Renal cortical epithelial cell (primary cell): Measurements from ENCODE around the gene CDADC1. TPM values are rescaled to one million over a fixed set of nuclear protein-coding genes. Genes with fewer than 3 reads are reported as not detected.
"Not testable (repeated sequence)": the region's sequence is repeated elsewhere in the genome, so short reads cannot be mapped to it uniquely, and the experiment has no call there.

Experiments used
- DNase-seq: peaks from one replicate; pipeline ENCODE4 v3.0.0-alpha.2; 2011; ENCODE audit warnings: low read depth
- total RNA-seq: library from RNA; depleted of rRNA; stranded (reverse); fragments of >200 nt; gene quantifications from 2 replicates; pipeline ENCODE4 v1.2.3, GENCODE V29; 2014

CDADC1 gene
- total RNA-seq, 1 donor from 2014 or later, result 7.5 TPM

- DNase-seq, result no peak
Observed at GRCh38 chr13:49238621-49239020, 9.1 kb upstream of the CDADC1 start.

DNA sequence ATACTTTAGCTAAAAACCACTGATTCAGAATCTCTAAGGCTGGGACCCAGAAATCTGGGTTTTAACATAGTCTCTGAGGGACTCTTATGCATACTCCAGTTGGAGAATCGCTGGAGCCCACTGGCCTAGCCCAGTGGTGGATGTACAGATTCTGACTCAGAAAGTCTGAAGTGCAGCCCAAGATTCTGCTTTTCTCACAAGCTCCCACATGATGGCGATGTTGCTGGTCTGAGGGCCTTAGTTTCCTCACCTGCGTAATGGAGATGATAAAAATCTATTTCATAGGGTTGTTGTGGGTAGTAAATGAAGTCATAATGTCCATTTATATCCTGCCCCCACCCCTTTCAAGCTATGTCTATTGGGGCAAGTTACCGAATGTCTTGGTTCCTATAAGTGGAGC, 7.7 kb upstream of the CDADC1 start:
- peak; percentile 31 for DNase-seq

DNA sequence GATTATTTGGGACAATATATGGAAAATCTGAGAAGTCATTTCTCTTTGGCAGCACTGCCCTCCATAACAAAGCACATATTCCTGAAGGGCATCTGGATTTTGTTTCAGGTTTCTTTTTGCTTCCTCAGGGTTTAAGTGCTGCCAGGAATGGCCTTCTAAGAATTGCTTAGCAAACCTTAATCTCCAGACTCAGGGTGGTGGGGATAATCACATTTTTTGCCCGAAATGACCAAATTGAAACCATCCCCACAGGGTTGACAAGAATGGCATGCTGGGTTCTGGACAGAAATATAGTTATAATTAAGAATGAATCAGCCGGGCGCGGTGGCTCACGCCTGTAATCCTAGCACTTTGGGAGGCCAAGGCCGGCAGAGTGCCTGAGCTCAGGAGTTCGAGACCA, 6.4 kb upstream of the CDADC1 start:
- no peak for DNase-seq

GRCh38 chr13:49245101-49245500, 2.6 kb upstream of the CDADC1 start:
- peak; percentile 15 for DNase-seq

- DNase-seq, result no peak
Observed at GRCh38 chr13:49246850-49247642, 679 bp upstream of the CDADC1 start.

GRCh38 chr13:49248622-49249002, 887 bp downstream of the CDADC1 start:
- DNase-seq, result no peak

DNA sequence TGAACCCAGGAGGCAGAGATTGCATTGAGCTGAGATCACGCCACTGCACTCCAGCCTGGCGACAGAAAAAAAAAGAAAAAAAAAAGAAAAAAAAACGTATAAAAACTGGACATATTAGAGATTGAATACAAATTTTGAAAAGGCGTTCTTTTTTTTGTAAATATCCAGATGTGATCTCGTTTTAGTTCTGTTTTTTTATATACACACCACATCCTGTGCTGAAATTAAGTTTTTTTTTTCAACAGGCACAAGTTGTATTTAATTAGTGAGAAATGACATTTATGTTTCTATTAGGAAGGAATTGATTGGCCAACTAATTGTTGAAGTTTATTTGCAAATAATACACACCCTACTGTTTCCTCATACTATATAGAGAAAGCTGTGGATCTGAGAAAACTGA, 3.6 kb downstream of the CDADC1 start:
- DNase-seq, result no peak

GRCh38 chr13:49253310-49253709, 5.6 kb downstream of the CDADC1 start:
- no peak for DNase-seq

DNA sequence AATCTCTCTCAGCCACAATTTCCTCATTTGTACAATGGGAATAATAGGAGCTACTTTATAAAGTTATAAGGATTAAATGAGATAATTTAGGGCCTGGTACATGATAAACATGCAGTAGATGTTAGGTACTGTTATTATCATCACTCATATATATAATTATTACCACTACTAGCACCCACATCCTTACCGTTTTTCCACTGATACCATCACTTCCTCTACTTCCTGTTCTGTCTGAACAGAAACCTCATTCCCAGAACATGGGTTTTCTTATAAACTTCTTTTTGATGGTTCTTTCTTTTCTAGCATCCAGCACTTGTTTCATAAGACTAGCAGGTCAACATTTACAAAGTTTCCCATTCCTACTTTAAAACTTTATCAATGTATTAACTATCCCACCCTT, 6.3 kb downstream of the CDADC1 start:
- DNase-seq, result no peak

GRCh38 chr13:49256841-49257240, 9.1 kb downstream of the CDADC1 start:
- DNase-seq, result no peak

DNA sequence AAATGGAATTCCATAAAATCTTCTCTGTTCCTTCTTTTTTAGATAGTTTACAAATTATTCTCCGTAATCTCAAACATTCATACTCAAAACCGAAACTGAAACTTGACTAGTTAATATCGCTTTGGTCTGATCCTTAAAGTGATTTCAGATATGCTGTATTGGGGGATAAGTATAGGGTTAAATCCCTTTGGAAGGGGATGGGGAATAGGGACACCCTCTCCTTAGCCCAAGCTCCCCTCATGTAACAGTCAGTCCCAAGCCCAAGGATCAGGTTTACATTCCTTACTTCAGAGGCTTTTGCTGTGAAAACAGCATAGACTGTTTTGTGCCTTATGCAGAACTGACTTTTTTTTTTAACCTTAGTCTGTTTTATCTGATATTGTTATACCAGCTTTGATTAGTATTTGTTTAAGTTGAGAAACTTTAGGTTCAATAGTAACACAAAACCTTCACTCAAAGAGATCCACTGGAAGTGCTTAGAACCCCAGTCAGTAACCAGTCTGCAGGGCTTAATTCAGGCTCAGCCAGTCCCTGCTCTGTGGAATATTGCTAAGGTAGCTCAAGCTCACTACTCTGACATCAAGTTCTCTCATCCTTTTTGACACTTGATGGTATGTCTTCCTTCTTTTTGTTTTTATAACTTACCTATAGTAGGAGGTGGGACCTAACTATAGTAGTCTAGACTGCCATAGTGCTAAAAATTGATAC, 10.5 kb downstream of the CDADC1 start:
- DNase-seq, result no peak

DNA sequence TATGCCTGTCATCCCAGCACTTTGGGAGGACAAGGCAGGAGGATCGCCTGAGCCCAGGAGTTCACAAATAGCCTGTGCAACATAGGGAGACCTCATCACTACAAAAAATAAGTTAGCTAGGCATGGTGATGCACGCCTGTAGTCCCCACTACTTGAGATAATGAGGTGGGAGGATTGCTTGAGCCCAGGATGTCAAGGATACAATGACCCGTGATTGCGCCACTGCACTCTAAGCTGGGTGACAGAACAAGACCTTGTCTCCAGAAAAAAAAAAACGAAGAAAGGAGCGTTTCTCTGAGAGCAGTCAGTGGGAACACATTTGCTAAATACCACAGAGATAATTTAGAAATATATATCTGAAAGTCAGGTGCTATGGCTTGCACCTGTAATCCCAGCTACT, 11.9 kb downstream of the CDADC1 start:
- no peak for DNase-seq

GRCh38 chr13:49262634-49263033, 14.9 kb downstream of the CDADC1 start:
- no peak for DNase-seq

DNA sequence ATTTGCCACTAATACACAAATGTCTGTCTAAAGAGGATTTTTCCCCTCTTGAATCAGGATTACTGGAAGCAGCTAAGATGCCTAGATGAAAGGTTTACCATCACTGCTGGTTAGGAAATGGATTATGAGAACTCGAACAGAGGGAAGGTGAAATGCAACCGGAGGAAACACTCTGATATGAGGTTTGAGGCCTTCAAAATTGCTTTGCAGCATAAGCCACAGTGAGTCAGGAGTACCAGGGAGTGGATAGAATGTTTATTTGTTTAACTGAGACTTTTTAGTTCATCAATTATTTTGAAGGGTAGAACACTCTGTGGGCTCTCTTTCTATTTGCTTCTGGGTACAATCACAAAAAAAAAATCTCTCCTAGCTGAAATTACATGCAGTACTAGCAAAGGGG, 18.1 kb downstream of the CDADC1 start:
- no peak for DNase-seq

DNA sequence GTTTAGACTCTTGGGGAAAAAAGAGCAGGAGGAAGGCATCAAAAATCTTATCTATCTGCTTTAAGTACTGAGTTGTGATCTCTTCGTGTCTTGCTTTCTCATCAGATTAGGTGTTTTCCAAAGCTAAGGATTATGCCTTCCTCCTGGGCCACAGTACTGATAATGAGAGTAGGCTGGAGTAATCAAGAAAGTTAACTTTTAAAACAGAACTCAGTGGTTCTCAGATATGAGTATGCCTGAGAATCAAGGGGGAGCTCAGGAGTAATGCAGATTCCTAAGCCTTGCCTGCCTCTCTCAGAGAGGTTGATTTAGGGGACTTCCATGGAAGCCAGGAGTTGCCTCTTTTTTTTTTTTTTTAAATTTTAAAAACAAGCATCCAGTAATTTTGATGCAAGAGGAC, 23.5 kb downstream of the CDADC1 start:
- no peak for DNase-seq

DNA sequence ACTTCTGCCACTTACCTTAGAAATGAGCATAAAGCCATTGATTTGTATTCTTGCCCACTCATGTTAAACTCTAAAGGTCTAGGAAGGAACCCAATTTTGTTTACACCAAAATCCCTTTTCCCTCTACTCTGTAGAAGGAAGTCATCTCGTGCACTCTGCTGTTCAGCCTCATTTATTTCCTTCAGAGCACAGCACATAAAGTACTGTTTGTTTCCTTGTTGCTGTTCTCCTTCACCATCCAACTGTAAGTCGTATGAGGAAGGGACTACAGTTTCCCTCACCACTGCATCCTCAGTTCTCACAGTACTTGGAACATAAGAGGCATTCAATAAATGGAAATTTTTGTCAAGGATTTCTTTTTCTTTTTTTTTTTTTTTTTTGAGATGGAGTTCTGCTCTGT, 24.6 kb downstream of the CDADC1 start:
- DNase-seq, result peak; percentile 39

DNA sequence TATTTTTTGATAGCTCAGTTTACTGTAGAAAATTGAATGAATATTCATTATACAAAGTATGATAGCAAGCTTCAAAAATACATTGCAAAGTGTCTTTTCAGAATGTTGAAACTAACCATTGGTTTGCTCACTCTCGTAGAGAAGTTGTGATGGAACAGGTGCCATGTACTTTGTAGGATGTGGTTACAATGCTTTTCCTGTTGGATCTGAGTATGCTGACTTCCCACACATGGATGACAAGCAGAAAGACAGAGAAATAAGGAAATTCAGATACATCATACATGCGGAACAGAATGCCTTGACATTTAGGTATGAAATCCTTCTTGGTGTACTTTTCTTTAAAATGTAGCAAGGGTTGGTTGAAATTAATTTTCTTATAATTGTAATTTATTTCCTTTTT, 30.5 kb downstream of the CDADC1 start:
- DNase-seq, result no peak

- DNase-seq, result no peak
Observed at GRCh38 chr13:49279112-49279511, 31.4 kb downstream of the CDADC1 start.

GRCh38 chr13:49279885-49280284, 32.2 kb downstream of the CDADC1 start:
- DNase-seq, result no peak

DNA sequence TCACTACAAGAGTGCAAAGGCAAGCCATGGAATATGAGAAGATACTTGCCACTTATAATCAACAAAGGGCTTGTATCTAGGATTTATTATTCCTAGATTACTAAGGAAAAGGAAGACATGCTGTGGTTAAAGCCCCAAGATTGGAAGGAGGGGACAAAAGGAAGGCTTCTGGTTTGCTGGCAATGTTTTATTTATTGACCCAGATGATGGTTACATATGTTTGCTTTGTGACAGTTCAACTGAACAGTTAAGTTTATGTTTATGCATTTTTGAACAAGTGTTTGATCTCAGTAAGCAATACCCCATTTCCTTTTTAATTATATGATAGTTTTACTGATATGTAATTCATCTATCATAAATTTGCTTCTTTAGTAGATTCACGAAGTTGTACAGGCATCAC, 40.3 kb downstream of the CDADC1 start:
- DNase-seq, result no peak

DNA sequence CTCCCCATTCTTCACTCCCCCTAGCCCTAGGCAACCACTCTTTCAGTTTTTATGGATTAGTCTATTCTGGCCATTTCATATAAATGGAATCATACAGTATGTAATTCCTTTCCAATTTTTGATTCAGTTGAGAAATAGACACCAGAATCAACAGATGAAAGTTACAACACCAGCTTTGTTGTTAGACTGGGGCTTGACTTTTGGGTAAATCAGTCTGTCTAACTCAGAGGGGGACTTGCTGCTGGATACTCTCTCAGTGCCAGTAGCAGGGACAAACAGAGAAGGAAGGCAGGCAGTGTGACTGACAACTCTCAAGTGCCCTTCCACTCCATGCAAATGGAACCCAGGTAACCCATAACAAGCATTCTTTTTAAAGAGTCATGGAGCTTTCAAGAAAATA, 40.7 kb downstream of the CDADC1 start:
- DNase-seq, result no peak

DNA sequence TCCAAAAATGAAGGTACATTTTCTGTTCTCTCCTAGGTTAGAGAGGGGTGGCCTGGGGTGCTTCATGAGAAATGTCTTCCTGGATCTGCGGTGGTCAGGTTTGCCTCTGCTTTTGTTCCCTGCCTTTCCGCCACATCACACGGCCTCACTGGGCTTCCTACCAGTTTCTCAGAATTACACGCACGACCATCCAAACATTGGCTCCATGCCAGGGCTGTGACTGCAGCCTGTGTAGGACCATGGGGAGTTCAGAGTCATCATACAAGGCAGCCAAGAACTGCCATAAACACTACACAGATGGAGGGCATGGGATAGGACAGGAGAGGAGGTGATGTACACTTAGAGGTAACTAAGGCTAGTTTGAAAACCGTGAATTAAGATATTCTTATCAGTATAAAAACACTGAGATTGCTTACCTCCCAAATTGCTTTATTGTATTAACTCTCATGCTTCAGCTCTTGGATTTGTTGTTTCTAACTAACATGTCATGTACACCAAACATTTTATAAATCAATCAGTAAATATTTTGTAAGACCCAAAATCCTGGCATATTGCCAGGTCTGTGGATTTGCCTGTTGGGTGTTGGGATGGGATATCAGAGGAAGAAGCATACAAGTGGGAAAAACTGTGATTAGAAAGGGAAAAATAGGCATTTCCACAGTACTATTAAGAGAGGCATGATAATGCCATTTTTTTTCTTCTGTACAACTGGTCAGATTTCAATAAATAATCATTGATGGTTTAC, 45.2 kb downstream of the CDADC1 start:
- peak; percentile 30 for DNase-seq

GRCh38 chr13:49294723-49295122, 47.0 kb downstream of the CDADC1 start:
- DNase-seq, result not testable (repeated sequence)
